Activated naive CD8-positive, alpha-beta T cell treated with anti-CD3 and anti-CD28 coated beads for 36 hours (primary cell): ENCODE data around the gene TRIM50. TPM values are rescaled to one million over a fixed set of nuclear protein-coding genes. Genes with fewer than 3 reads are reported as not detected.

Experiments used
- total RNA-seq, 2 experiments: library from RNA; stranded (reverse); gene quantifications; one replicate each; pipeline ENCODE4 v1.2.3, GENCODE V29; 2021

Gene TRIM50
- total RNA-seq, 2 experiments from 2014 or later: not detected

Other genes starting within 250 kb of the TRIM50 start
- gene SPDYE9, start 242.0 kb downstream of the TRIM50 start, total RNA-seq: not detected
- 10 to 100 TPM; 67.0 to 67.5 TPM for gene NSUN5, start 19.3 kb downstream of the TRIM50 start, total RNA-seq
- not detected for gene FKBP6, start 79 bp upstream of the TRIM50 start, total RNA-seq
- under 1 TPM; 0.32 to 0.45 TPM for gene FZD9, start 105.7 kb upstream of the TRIM50 start, total RNA-seq
- gene BAZ1B, start 194.2 kb upstream of the TRIM50 start, total RNA-seq: 100 to 1,000 TPM; 107 to 108 TPM
- gene BCL7B, start 229.6 kb upstream of the TRIM50 start, total RNA-seq: 10 to 100 TPM; 65.6 to 66.2 TPM